Measurements from ENCODE around the gene SNX25.
"Not testable (repeated sequence)": the region's sequence is repeated elsewhere in the genome, so short reads cannot be mapped to it uniquely, and the experiment has no call there.

Gene SNX25

DNA sequence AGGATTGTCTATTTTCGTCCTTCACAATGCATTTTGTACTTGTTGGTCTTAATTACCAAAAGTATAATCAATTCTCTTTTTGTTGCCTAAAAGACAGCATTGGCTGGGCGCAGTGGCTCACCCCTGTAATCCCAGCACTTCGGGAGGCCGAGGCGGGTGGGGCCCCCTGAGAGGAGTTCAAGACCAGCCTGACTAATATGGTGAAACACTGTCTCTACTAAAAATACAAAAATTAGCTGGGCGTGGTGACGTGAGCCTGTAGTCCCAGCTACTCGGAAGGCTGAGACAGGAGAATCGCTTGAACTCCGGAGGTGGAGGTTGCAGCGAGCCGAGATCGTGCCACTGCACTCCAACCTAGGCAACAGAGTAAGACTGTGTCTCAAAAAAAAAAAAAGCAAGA is 4.3 kb upstream of the SNX25 start:
- not testable (repeated sequence) for DNase-seq

DNA sequence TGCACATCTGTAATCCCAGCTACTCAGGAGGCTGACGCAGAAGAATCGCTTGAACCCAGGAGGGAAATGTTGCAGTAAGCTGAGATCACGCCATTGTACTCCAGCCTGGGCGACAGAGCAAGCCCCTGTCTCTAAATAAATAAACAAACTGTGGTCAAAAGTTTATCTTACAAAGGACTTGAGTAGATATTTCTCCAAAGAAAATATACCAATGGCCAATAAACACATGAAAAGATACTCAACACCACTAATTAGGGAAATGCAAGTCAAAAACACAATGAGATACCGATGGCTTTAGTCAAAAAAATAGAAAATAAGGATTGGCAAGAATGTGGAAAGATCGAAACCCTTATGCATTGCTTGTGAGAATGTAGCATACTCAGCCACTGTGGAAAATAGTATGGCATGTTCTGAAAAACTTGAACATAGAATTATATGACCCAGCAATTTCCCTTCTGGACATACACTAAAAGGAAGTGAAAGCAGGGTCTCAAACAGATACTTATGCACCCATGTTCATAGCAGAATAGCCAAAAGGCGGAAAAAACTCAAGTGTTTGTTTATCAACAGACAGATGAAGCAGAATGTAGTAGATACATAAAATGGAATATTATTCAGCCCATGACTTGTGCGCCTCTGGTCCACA is 3.6 kb upstream of the SNX25 start:
- no peak for DNase-seq

DNA sequence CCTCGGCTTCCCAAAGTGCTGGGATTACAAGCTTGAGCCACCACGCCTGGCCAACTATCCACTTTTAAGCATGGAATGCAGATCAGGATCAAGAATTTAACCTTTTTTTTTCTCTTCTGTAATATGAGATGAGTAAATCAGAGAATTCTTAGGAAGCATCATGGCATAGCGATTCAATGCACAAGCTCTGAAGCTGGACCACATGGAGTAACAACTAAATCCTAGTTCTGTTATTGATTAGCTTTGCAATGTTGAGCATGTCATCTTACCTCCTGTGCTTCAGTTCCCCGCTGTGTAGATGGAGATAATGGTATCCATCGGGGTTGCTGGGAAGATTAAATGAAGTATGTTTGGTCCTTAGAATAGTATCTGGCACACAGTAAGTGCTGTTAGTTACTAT is 1.9 kb upstream of the SNX25 start:
- no peak for DNase-seq

DNA sequence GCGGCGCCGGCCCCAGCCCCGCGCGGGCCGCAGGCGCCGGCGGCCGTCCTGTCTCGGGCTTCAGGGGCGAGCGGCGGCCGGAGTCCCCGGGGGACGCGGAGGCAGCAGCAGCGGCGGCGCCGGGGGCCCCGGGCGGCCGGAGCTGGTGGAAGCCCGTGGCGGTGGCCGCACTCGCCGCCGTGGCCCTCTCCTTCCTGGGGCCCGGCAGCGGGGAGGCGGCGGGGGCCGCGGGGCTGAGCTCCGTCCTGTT is 379 bp downstream of the SNX25 start:
- DNase-seq: not testable (repeated sequence)

DNA sequence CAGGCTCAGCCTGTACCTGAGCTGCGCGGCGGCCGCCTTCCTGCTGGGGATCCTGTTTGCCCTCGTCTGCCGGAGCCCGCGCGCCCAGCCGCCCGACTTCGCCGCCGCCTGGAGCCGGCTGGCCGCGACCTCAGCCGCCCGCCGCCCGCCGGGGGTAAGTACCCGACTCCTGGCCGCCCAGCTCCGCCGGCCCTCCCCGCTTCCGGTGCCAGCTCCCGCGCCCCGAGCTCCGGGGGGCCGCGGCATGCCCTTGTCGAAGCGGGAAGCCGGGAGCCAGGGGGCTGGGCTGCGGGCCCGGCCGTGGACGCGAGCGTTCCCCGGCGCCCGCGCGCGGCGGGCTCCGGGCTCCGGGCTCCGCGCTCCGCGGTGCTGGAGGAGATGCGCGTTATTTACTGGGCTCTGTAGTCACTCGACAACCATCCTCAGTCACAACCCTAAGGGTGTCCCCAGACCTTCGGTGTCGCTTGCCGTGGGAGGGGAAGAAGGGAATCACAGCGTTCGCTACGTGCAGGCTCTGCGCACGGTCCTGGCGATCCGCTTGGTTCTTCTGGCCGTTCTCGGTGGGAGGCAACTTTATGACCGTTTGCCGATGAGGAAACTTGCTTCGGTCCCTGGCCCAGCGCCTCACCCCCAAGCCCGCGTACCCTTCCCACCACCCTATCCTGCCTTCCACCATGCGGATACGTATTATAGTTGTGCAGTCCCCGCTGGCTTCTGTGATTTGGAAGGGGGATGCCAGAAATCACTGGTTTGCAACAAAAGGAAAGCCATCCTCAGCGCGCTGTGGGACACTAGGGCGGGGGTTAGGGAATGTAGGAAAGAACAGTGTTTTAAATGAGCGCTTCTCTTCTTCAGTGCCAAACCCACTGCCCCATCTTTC is 944 bp downstream of the SNX25 start:
- no peak for DNase-seq

DNA sequence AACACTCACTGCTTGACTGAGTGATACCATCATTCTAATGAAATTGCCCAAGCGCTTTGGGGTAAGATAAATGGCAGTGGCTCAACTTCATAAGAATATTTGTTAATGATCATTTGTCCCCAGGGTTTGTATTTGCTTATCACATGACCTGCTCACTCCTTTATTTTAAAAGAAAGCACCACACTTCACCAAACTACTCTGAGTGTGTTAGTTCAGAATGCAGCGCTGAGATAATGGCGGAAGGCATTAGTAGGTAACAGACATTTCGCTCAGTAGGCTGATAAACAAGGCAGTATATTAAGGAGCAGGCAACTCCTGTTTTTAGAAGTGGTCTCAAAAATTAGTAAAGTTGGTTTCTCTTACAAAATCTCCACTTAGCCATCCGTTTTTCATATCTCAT is 1.6 kb downstream of the SNX25 start:
- no peak for DNase-seq

DNA sequence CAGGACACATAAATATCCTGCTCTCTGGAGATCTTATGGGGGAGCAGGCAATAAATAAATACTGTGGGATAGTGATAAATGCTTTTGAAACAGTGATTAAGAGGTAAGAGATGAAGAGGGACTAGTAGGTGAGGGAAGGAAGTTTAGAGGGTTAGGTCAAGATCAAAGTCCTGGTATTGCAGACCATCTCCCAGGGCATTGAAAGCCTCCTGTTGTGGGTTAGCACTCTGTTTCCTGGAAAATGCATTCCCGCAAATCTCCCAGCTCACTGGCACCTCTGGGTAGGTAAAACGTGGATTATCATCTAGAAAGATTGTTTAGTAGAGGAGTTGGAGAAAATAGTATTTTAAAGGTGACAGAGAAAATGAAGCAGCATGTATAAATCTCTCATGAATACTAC is 2.2 kb downstream of the SNX25 start:
- DNase-seq: no peak

DNA sequence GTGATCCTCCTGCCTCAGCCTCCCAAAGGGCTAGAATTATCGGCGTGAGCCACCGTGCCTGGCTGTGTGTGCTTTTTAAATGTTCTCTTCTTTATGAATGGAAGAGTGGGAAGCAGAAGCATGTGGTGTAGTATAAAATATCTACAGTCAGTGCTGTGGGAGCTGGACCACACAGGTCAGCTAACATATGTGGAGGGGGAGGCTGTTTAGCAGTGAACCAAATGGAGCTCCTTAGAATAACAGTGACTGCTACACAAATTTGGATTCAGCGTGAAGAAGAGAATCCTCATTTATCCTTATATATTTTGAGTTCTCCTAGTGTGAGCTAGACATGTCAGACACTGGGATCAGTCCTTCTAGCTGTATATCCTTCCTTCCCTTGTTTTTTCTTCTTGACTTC is 3.2 kb downstream of the SNX25 start:
- DNase-seq: no peak

DNA sequence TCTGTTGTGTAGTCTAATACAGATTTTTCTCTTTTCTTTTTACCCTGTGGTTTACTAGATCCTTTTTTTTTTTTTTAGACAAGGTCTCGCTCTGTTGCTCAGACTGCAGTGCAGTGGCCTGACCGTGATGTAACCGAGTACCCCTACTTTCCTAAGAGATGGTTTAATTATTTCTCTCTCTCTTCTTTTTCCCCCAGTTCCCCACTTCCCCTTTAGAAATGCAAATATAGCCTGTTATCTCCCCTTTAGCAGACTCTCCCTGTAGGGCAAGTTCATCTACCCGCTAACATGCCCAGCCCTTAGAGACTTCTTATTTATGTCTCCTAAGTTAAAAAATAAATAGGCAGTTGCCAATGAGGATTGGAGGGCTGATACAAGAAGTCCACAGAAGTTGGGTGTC is 4.5 kb downstream of the SNX25 start:
- DNase-seq: no peak

DNA sequence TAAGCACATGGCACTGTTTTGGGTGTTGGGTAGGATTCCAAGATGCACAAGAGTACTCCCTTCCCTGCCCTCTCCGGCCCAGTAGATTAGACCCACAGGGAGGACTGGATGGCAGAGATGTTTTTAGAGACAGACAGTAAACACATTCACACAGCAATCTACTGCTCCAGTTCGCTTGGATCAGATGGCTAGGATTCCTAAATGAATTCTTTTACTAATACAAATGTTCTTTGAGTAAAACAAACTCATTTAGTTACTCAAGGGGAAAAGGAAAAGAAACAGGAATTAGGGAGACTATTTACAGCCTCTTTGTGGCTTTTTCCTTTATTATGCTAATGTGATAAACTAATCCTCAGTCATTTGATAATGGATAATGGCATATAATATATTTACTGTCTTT is 5.9 kb downstream of the SNX25 start:
- DNase-seq: no peak

DNA sequence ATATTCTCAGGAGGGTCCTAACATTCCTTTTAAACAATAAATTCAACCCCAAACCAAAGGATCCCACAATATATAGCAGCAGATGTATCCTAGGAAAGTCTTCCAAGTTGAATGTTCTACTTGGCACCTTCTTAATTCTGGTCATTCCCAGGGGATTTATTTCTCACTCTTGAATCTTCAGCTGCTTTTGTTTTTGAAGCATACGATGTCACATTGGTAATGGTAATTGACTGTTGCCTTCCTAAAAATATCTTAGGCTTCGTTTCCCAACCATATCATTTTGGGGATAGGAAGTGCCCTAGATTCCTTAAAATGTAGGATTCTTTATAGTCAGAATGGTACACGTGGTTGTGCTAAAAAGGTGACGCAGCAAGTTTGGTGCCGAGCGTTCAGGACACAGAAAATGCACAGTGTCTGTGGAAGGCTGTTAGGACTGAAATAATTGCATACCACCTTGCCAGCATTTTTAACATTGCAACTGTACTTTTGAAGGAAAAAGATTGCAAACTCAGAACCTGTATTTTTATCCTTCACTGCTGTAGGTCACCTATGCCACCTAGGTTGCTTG is 8.1 kb downstream of the SNX25 start:
- DNase-seq: no peak

DNA sequence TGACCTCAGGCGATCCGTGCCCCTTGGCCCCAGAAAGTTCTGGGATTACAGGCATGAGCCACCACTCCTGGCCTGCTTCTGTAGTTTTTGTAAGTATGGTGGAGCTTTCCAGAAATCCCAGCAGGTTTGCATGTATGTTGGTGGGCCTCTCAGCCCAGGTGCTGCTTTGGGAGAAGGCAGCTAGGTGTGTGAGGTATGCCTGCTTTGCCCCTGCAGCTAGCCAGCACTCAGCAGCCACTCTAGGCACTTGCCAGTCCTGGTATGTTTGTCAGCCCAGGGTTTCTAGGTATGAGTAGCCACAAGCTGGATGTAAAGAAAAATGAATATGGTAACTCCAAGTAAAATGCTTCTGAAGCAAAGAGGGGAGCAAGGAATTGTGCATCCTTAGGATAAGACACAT is 8.9 kb downstream of the SNX25 start:
- no peak for DNase-seq

DNA sequence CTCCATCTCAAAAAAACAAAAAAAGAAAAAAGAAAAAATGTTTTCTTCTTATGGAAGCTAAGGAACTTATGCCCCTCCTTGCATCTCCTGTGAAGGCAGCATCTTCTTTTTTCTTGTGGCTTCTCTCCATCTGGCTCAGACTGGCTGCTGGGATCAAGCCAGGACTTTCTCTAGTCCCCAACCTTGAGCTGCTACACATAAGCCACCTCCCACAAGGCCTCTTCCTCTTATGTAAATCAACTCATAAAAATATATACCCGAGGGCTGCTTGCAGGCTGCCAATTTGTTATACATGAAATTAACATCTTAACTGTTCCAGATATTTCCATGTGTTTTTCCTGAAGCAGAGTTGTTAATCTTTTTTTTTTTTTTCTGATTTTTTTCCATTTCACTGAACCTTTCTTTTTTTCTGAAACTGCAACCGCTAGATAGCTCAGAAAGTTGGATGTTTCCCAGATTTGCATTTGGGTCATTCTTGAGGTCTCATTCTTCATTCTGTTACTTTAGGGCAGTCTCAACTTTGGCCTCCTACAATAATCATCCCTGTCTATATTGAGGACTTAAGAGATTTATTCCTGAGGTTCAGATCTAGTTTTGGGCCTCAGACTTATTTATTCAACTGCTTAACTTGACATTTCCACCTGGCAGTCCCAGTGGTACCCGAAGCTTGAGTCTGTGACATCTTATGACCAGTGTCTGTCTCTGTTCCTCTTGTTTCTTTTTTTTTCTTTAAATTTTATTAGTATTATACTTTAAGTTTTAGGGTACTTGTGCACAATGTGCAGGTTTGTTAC is 10.3 kb downstream of the SNX25 start:
- no peak for DNase-seq

DNA sequence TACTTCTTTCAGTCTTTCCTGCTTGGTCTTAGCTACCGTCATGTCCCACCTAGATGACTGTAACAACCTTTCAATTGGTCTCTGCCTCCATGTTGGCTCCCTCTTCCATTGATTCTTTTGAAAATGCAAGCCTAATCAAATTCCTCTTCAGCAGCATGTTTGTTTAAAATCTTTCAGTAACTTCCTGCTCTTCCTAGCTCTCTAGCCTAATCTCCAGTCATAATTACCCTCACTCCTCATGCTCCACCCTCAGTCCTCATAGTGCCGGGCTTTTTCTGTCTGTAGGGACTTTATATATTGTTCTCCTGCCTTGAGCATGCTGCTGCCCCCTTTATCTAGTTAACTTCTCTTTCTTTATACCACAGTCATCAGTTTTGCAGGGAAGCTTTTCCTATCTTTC is 12.1 kb downstream of the SNX25 start:
- no peak for DNase-seq

DNA sequence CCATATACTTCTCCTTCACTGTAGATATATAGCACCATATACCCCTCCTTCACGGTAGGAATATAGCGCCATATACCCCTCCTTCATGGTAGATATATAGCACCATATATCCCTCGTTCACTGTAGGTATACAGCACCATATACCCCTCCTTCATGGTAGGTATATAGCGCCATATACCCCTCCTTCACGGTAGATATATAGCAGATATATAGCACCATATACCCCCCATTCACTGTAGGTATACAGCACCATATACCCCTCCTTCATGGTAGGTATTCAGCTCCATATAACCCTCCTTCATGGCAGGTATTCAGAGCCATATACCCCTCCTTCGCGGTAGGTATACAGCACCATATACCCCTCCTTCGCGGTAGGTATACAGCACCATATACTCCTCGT is 12.5 kb downstream of the SNX25 start:
- no peak for DNase-seq

DNA sequence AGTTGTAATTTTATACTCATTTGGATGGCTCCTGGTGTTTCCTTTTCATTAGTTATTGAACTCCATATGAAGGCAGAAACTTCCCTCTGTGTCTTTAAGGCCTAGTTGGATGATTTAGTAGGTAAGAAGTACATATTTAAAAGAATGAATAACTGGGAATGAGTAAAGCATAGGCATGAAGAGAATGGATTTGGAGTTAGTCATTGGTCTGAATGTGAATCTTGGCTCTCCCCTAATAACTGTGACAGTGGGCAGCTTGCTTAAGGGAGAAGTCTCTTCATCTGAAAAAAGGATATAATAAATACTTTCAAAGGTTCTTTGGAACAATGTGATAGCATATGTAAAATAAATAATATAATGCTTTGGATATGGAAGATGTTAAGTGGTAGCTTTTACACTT is 13.2 kb downstream of the SNX25 start:
- no peak for DNase-seq

DNA sequence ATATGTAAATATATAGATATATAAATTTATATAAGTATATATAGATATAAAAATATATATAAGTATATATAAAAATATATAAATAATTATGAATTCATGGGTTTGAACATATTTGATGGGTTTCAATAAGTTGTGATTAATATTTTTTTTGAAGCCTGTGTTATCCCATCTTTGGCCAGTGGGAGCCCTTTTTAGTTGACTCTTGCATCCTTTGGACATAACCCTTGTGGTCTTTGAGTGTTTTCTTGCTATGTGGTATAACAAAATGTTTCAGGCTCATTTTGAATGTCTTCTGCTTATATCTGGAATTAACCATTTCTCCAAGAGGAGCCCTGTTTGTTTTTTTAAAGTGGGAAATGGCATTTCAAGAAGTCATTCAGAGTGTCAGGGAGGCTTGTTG is 15.2 kb downstream of the SNX25 start:
- no peak for DNase-seq

DNA sequence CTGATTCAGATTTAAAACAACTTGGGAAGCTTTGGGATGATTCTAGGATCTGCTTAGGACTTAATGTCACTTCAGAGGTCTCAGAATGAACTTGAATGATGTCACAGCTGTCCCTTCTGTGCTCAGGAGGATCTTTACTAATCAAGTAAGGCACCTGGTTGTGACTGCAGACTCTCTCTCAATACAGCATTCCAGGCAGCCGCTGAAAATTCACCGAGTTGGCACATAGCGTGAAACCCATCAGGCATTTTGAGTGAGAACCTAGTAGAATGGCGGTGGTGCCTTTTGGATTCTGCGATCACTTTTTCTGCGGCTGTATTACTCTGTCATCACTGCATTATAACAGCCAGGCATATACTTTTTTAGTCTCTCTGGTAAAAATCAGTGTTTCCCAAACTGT is 16.5 kb downstream of the SNX25 start:
- DNase-seq: no peak

DNA sequence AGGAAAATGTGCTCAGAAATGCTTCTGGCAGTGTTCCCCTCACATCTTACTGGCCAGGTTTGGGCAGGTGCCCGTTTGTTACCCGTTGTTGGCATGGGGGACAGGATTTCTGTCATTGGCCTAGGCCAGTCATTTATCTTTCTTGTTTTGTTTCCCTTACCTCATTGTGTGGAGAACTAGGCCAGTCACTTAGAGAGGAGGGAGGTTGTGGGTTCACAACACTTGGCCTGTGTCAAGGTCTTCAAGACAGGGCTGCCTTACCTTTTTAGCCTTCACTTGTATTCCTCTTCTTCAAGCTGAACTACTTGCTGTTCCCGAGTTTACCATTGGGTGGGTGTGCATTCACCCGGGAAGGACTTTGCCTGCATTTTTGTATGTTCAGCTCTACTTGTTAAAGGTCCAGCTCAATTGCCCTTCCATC is 17.7 kb downstream of the SNX25 start:
- DNase-seq: no peak

DNA sequence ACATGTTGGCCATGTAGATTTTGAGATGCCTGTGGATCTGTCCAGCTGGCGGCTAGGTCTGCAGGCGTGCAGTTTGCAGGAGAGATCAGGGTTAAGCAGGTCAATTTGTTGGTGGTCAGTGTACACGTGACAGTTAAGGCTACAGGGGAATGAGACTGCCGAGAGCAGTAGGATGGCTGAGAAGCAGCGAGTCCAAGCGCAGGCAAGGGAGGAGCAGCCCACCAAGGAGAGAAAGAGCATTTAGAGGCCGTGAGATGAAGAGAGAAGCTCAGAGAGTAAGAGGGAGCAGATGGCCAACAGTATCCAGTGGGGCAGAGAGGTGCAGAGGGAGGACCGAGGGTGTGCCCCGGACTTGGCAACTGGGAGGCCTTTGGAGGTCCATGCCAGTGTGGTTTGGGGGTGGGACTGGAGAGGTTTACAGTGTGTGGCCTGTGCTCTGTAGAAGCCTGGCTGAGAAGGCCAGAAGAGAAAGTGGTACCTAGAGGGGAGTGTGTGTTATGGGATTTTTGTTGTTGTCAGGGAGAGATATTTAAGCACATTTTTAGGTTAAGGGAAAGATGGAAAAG is 18.4 kb downstream of the SNX25 start:
- no peak for DNase-seq

DNA sequence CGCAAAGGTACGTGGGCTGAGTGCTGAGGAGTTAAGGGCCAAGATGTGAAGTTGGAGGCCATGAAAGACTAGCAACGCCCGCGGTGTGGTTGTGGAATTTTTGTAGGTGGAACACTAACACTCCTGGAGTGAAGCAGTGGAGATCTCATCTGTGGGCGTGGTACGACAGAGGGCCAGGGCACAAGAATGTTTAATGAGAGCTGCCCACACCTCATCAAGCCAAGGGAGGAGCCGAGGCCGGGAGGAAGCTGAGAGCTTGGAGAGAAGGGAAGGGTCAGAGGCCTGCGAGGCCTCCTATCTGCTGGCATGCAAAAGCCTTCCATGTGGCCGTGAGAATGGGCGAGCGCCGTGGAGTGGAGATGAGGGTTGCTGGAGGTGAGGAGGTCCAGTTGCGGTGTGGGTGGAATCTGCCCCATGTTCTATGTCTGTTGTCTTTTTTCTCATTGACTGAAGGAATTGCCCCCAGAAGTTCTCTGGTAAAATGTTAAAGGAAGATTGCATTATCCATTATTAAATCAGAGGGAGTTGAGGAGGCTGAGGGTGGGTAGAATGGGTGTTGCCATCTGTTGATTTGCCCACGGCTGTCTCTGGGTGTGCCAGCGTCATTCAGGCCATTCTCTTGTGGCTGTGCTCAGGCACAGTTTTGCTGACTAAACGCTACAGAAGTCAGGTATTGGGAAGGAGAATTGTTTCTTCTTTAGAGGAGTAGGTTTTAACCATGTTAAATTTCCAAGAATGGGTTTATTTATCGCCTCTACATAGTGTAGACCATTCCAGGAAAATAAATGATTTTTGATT is 19.8 kb downstream of the SNX25 start:
- no peak for DNase-seq

DNA sequence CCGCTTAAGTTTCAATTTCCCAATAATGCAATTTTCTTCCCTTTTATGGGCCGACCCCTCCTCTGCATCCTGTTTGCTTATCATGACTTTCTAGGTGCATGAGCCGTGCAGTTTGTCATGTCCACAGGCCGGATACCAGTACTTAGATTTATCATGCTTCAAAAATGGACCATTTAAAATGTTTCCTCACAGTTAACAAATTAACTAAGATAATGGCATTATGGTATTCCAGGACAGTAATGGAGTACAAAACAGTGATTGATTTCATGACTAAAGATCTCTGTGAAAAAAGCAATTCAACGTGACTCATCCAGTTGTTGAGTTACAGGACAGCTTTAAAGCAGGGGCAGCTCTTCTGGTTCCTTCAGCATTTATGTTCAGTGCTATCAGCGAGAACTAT is 23.0 kb downstream of the SNX25 start:
- DNase-seq: no peak
